BLaER1 treated with 17β-estradiol and CSF1 and Interleukin-3, amounts not matched to agents 10 nM and 100 nM (cell line): ENCODE data around the gene TREM2.

Experiments used
- H3K27ac ChIP-seq, 11 experiments: shearing (Covaris generic); formaldehyde crosslinking; 2 replicates each; pipeline ENCODE4 v1.8.1; 2022
- H3K27me3 ChIP-seq, 11 experiments: shearing (Covaris generic); formaldehyde crosslinking; 2 replicates each; pipeline ENCODE4 v1.8.1; 2022
- H3K36me3 ChIP-seq, 11 experiments: shearing (Covaris generic); formaldehyde crosslinking; 2 replicates each; pipeline ENCODE4 v1.8.1; 2022
- H3K4me1 ChIP-seq, 10 experiments: shearing (Covaris generic); formaldehyde crosslinking; 2 replicates each; pipeline ENCODE4 v1.8.1; 2022
- H3K4me2 ChIP-seq, 11 experiments: shearing (Covaris generic); formaldehyde crosslinking; 2 replicates each; pipeline ENCODE4 v1.8.1; 2022
- H3K4me3 ChIP-seq, 10 experiments: shearing (Covaris generic); formaldehyde crosslinking; 2 replicates each; pipeline ENCODE4 v1.8.1; 2022
- H3K9ac ChIP-seq, 11 experiments: shearing (Covaris generic); formaldehyde crosslinking; 2 replicates each; pipeline ENCODE4 v1.8.1; 2022
- H3K9me3 ChIP-seq, 11 experiments: shearing (Covaris generic); formaldehyde crosslinking; replicated peaks in 1 of 11; 2 replicates each; pipeline ENCODE4 v1.8.1; 2022
- H4K20me1 ChIP-seq, 11 experiments: shearing (Covaris generic); formaldehyde crosslinking; 2 replicates each; pipeline ENCODE4 v1.8.1; 2022
- Cebpa-rat ChIP-seq, 11 experiments: shearing (Covaris generic); IDR thresholded peaks; 2 replicates each; pipeline ENCODE4 v1.8.1; 2022

Gene TREM2

GRCh38 chr6:41155132-41155805 lies 7.6 kb downstream of the TREM2 start:
- H3K36me3 ChIP-seq, result no peaks in the 10 kb centered on the region
- no peak for TF ChIP-seq Cebpa-rat (IDR thresholded peaks at IDR 0.05)
- no peaks in the 10 kb centered on the region for H3K27me3 ChIP-seq
- H3K4me2 ChIP-seq, result no peak overlapping the region
- H3K9me3 ChIP-seq, result no peaks in the 10 kb centered on the region
- peaks cover 11 to 42% (median 21%) of the 10 kb centered on the region in 10 experiments for H3K4me1 ChIP-seq
- no peaks in the 10 kb centered on the region for H4K20me1 ChIP-seq
- no peak overlapping the region for H3K27ac ChIP-seq
- no peak overlapping the region for H3K4me3 ChIP-seq
- no peak overlapping the region for H3K9ac ChIP-seq

GRCh38 chr6:41153992-41154625 lies 8.8 kb downstream of the TREM2 start, which contains the start of gene TREML1:
Gene TREML1, minus strand, starts transcription at chr6:41154347. Its CDS starts 59 bp downstream, at chr6:41154288.
- Histone ChIP-seq H3K27ac (peak within 1 kb of the TSS in 1 of 11 experiments; percentile 22; a peak in 1 of 22 replicates), H3K4me3 (no peak within 1 kb of the TSS), H4K20me1 (no peaks in the 10 kb centered on the region), H3K4me2 (peak within 1 kb of the TSS; percentile 29 to 72 (median 54); a peak in 21 of 22 replicates), H3K9ac (no peak within 1 kb of the TSS), H3K4me1 (peaks cover 11 to 39% (median 21%) of the 10 kb centered on the region in 10 experiments), H3K36me3 (peaks cover 0 to 4% (median 0%) of the 10 kb centered on the region in 11 experiments; a peak in 1 of 22 replicates), H3K9me3 (no peaks in the 10 kb centered on the region), H3K27me3 (no peaks in the 10 kb centered on the region)
- TF ChIP-seq Cebpa-rat (IDR thresholded peaks at IDR 0.05), result no peak

DNA sequence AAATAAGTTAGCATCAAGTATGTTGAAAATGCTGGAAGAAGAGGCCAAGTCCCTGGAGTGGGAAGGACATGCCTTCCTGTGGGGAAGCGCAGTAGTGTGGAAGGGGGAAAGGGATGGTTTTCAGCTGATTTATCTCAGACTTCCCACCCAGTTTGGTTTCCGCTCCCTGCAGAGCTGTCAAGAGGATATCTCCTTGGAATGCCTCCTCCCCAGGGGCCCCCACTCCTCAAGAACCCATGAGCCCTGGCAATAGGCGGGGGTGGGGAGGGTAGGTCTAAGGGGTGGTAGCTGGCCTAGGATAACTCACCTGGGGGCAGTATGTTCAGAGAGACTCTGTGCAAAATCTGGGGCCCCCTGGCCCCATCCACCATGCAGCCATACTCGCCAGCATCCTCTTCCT lies 9.5 kb downstream of the TREM2 start:
- Histone ChIP-seq H3K36me3 (peaks cover 0 to 6% (median 0%) of the 10 kb centered on the region in 11 experiments; a peak in 3 of 22 replicates), H3K9me3 (no peaks in the 10 kb centered on the region), H3K4me3 (no peak overlapping the region), H3K4me1 (peaks cover 11 to 39% (median 21%) of the 10 kb centered on the region in 10 experiments), H3K27me3 (no peaks in the 10 kb centered on the region), H3K9ac (no peak overlapping the region), H3K27ac (no peak overlapping the region), H3K4me2 (peak overlapping the region in 10 of 11 experiments; percentile 29 to 72 (median 56); a peak in 17 of 22 replicates), H4K20me1 (no peaks in the 10 kb centered on the region)
- no peak for TF ChIP-seq Cebpa-rat (IDR thresholded peaks at IDR 0.05)

DNA sequence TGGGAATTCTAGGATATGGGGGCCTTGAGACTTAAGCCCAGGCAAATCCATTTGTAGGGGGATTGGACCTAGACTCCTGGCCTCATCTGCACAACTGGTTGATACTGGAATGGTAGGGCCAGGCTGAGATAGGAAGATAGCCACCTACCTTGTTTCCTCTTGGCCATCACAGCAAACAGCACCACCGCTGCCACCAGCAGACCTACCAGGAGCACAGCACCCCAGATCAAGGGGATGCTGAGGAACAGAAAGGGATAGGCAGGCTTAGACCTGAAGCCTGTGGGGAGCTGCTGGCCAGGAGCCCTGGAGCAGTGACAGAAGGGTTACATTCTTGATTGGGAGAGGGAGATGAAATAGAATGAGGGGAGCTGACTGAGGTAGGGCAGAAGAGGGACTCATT lies 12.2 kb downstream of the TREM2 start:
- Histone ChIP-seq H3K9me3 (no peaks in the 10 kb centered on the region), H3K27me3 (no peaks in the 10 kb centered on the region), H3K4me2 (no peak overlapping the region), H3K27ac (no peak overlapping the region), H3K4me1 (peaks cover 10 to 16% (median 13%) of the 10 kb centered on the region in 10 experiments; a peak in 19 of 20 replicates), H4K20me1 (no peaks in the 10 kb centered on the region), H3K9ac (no peak overlapping the region), H3K36me3 (peaks cover 0 to 7% (median 0%) of the 10 kb centered on the region in 11 experiments; a peak in 4 of 22 replicates), H3K4me3 (no peak overlapping the region)
- no peak for TF ChIP-seq Cebpa-rat (IDR thresholded peaks at IDR 0.05)

DNA sequence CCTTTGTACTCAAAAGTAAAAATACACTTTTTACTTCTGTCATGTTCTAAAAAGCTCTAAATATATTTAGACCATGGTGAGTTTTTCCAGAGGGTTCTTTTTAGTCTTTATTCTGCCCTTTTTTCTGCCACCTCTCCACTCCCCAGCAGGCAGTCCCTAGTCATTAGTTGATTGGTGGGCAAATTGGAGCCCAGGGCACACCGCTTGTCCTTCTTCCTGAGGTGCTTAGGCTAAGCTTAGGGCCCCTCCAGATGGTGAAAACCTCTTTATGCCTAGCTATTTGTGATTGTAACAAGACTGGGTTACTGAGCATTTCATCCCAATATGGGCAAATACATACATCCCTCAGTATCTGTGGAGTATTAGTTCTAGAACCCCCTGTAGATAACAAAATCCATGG lies 15.0 kb downstream of the TREM2 start:
- no peak overlapping the region for H3K9ac ChIP-seq
- no peak overlapping the region for H3K27ac ChIP-seq
- no peak overlapping the region for H3K4me3 ChIP-seq
- H3K27me3 ChIP-seq, result no peaks in the 10 kb centered on the region
- no peaks in the 10 kb centered on the region for H4K20me1 ChIP-seq
- TF ChIP-seq Cebpa-rat (IDR thresholded peaks at IDR 0.05), result no peak
- H3K4me2 ChIP-seq, result no peak overlapping the region
- no peaks in the 10 kb centered on the region for H3K4me1 ChIP-seq
- H3K36me3 ChIP-seq, result peaks cover 0 to 7% (median 0%) of the 10 kb centered on the region in 11 experiments; a peak in 4 of 22 replicates
- H3K9me3 ChIP-seq, result peaks cover 0 to 10% (median 0%) of the 10 kb centered on the region in 11 experiments; a peak in 7 of 22 replicates

- H3K9ac ChIP-seq, result no peak overlapping the region
- no peak overlapping the region for H3K27ac ChIP-seq
- H3K36me3 ChIP-seq, result peaks cover 0 to 30% (median 0%) of the 10 kb centered on the region in 11 experiments; a peak in 10 of 22 replicates
- H3K4me2 ChIP-seq, result no peak overlapping the region
- TF ChIP-seq Cebpa-rat (IDR thresholded peaks at IDR 0.05), result no peak
- H3K9me3 ChIP-seq, result no peaks in the 10 kb centered on the region
- no peak overlapping the region for H3K4me3 ChIP-seq
- H3K4me1 ChIP-seq, result peaks cover 0 to 17% (median 0%) of the 10 kb centered on the region in 10 experiments; a peak in 6 of 20 replicates
- no peaks in the 10 kb centered on the region for H3K27me3 ChIP-seq
- no peaks in the 10 kb centered on the region for H4K20me1 ChIP-seq
These were observed 26.0 kb downstream of the TREM2 start for GRCh38 chr6:41136911-41137310.

DNA sequence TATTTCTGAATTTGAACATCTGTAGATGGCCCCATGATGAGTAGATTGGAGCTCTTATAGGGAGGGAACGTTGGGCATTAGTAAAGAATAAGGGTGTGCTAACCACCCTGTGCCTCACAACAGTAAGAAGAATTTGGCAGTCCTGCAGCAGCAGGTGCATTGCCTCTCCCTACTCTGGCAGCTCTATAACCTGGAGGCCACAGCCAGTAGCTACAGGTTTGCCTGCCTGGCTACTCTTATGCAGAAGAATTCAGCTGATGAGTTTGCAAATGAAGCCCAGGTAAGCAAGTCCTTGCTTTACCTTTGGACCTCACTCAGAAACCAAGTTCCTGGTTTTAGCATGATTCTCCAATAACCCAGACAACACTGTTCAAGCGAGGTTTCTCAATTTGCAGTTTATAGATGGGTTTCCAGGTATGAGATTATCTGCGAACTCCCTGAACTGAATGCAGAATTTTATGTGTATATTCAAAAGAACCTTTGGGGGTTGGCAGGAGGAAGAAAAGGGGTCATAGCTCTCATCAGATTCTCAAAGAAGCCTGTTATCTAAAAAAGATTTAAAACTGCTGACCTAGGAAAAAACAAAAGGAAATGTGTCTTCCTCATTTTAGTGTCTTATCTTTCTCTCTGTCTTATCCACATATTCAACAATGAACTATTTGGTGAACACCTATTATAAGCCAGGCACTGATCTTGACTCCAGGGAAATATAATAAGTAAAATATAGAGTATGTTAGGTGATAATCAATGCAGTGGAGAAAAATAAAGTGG lies 27.7 kb downstream of the TREM2 start:
- Histone ChIP-seq H3K4me3 (no peak overlapping the region), H3K4me1 (peaks cover 0 to 17% (median 0%) of the 10 kb centered on the region in 10 experiments; a peak in 6 of 20 replicates), H3K27ac (no peak overlapping the region), H4K20me1 (no peaks in the 10 kb centered on the region), H3K27me3 (no peaks in the 10 kb centered on the region), H3K4me2 (peak overlapping the region in 3 of 11 experiments; percentile 36 to 40 (median 38); a peak in 6 of 22 replicates), H3K9ac (no peak overlapping the region), H3K36me3 (peaks cover 0 to 22% (median 0%) of the 10 kb centered on the region in 11 experiments; a peak in 8 of 22 replicates), H3K9me3 (no peaks in the 10 kb centered on the region)
- TF ChIP-seq Cebpa-rat (IDR thresholded peaks at IDR 0.05), result no peak

- H3K36me3 ChIP-seq, result peaks cover 0 to 16% (median 0%) of the 10 kb centered on the region in 11 experiments; a peak in 6 of 22 replicates
- H3K27ac ChIP-seq, result no peak overlapping the region
- H3K9me3 ChIP-seq, result no peaks in the 10 kb centered on the region
- no peak for TF ChIP-seq Cebpa-rat (IDR thresholded peaks at IDR 0.05)
- H3K4me3 ChIP-seq, result no peak overlapping the region
- H3K4me2 ChIP-seq, result peak overlapping the region in 1 of 11 experiments; percentile 0; a peak in 2 of 22 replicates
- no peak overlapping the region for H3K9ac ChIP-seq
- H3K27me3 ChIP-seq, result no peaks in the 10 kb centered on the region
- peaks cover 0 to 17% (median 0%) of the 10 kb centered on the region in 10 experiments; a peak in 6 of 20 replicates for H3K4me1 ChIP-seq
- no peaks in the 10 kb centered on the region for H4K20me1 ChIP-seq
These were observed 30.7 kb downstream of the TREM2 start for GRCh38 chr6:41132254-41132653.
